Activated T-cell treated with anti-CD3 and anti-CD28 coated beads for 4 hours (primary cell): Measurements from ENCODE around the gene EFNA3.

Experiments
- DNase-seq: peaks from one replicate; pipeline ENCODE4 v3.0.0-alpha.2; 2020

EFNA3 gene

DNA sequence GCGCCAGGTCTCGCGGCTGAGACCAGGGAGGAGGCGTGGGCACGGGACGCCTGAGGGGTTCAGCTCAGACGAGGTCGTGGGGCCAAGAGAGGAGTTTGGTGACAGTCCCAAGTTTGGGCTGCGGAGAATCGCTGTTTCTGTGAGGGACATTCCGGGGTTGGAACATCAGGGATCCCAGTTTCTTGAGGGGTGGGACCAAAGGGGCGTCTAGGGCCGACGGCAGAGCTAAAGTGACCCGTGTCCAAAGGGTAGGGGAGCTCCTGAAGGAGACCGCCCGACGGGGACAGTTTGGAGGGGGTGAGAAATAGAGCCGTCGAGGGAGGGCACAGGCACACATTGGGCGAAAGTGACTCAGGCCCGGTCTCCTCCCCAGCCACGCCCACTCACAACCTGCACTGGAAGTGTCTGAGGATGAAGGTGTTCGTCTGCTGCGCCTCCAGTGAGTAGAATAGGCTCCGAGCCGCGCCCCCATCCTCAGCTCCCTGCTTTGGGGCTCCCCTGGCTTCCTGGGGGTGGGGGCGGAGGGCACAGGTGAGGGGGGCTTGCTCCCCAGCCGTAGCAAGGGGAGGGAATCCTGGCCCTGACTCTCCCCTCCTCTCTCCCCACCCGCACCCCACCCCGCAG, 7.0 kb downstream of the EFNA3 start:
- peak; percentile 77 for DNase-seq

DNA sequence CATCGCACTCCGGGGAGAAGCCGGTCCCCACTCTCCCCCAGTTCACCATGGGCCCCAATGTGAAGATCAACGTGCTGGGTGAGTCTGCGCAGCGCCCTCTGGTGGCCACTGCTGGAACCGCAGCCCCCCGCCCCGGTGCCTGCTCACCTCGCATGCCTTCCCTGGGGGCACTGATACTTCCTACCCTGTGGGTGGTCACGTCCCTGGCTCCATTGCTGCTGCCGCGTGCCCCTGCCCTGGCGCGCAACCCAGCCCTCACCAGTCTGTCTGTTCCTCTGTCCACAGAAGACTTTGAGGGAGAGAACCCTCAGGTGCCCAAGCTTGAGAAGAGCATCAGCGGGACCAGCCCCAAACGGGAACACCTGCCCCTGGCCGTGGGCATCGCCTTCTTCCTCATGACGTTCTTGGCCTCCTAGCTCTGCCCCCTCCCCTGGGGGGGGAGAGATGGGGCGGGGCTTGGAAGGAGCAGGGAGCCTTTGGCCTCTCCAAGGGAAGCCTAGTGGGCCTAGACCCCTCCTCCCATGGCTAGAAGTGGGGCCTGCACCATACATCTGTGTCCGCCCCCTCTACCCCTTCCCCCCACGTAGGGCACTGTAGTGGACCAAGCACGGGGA, 7.6 kb downstream of the EFNA3 start:
- peak; percentile 64 for DNase-seq

DNA sequence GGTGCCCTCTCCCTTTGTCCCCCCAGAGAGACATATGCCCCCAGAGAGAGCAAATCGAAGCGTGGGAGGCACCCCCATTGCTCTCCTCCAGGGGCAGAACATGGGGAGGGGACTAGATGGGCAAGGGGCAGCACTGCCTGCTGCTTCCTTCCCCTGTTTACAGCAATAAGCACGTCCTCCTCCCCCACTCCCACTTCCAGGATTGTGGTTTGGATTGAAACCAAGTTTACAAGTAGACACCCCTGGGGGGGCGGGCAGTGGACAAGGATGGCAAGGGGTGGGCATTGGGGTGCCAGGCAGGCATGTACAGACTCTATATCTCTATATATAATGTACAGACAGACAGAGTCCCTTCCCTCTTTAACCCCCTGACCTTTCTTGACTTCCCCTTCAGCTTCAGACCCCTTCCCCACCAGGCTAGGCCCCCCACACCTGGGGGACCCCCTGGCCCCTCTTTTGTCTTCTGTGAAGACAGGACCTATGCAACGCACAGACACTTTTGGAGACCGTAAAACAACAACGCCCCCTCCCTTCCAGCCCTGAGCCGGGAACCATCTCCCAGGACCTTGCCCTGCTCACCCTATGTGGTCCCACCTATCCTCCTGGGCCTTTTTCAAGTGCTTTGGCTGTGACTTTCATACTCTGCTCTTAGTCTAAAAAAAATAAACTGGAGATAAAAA, 8.4 kb downstream of the EFNA3 start:
- DNase-seq, result no peak

DNA sequence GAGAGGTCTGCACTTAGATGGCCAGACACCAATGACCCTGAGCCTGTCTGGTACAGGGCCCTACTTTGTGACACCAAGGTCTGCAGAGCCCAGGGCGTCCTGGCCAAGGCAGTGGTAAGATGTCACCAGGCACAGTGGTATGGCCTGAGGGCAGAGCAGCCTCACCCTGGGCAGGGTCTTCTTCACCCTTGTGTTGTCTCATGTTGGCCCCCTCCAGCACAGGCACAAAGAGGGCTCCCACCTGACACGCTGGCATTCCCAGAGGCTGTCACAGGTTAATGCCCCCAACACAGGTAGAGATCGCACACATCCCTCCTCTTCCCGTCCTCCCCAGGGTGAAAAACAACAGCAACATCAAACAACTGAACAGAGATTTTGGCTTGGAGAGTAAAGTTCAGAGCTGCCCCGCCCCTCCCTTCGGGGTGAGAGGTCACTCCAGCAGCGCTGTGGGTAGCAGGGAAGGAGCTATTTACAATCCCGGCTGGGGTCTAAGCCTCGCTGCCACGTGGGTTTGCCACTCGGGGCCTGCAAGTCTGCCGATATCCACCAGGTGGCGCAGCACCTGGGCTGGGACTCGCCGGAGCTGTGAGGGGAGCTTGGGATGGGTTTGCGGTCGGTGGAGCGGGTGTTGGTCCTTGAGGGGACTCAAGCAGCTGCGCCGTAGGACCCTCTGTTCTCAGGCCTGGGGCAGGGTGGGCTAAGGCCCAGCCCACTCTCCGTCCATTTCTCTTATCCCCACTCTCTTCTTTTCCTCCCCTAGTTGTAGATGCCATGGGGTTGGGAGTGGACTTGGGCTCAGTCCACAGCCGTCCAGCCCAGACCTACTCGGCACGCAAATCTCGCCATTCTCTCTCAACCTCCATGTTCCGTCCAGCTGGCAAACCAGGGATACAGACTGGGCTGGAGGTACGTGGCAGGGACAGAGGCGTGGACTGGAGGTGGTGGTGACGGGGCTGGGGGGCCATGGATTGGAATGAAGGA, 12.7 kb downstream of the EFNA3 start:
- peak; percentile 81 for DNase-seq

DNA sequence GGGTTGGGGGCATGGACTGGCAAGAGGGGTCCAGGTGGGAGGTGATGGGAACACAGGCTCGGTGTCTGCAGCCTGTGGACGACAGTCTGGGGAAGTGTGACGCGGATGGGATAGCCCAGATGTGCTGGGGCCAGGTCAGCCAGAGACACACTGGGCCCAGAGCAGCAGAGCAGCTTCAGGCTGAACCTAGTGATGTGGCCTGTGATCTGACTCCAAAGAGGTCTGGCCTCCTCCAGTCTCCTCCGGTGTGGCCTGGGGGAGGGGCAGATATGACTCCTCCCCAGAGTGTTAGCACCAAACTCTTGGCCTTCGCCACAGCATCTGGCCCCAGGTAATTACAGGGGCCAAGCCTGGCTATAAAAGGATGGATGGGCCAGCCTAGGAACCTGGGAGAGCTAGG, 13.5 kb downstream of the EFNA3 start:
- no peak for DNase-seq

DNA sequence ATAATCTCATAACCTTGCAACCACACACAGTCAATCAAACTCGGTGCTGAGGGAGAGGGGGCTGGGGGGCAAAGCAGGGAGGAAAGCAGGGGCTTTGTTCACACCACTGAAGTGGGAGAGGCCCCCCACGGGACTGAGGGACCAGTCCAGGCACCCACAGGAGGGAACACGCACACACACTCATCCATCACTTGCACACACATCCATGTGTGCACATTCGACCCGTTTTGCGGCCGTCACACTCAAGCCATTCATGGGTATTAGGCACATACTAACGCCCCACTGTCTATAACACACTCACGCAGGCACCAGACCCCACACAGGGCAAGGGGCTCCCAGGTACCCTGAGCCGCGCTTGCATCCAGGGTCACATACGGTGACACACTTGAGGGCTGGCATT, 14.0 kb downstream of the EFNA3 start:
- no peak for DNase-seq

DNA sequence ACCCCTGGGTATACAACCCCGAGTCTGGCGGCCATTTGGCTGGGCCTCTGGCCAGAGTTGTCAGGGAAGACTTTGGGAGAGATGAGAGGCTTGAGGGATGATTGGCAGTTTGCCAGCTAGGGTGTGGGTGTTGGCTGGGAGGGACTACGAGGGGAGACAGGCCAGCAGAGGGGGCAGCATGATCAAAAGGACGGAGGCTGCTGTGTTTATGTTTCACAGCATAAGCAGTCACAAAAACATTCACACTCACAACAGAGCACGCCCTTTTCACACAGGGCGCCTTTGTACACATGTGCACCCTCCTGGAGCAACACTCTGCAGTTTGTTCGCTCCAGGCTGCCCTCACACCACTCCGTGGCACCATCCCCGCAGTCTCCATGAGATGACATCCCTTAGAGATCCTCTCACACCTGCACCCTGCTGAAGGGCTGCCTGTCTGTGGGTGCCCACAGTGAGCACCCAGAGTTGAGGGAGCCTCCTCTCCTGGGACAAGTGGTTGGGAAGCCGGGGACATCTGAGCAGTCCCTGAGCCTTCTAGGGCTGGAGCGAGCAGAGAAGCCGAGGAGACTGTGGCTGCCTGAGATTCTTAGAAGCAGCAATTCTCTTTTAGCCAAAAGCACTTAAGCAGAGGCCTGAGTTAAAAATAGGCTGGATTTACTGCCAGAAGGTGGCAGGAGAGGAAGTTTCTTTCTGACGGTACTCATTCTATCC, 15.4 kb downstream of the EFNA3 start:
- no peak for DNase-seq

DNA sequence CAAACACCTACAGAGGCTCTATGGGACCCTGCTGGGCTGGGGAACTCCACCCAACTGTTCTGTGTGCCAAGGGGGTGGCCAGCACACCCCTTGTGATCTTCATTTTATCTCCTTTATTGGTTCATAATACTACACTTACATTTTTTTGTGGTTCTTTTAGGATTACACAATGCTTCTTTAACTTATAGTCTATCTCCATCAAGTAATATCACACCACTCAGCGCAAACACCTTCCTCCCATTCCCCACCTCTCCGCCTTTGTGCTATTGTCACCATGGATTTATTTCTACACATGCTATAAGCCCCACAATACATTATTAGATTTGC, 15.9 kb downstream of the EFNA3 start:
- no peak for DNase-seq

DNA sequence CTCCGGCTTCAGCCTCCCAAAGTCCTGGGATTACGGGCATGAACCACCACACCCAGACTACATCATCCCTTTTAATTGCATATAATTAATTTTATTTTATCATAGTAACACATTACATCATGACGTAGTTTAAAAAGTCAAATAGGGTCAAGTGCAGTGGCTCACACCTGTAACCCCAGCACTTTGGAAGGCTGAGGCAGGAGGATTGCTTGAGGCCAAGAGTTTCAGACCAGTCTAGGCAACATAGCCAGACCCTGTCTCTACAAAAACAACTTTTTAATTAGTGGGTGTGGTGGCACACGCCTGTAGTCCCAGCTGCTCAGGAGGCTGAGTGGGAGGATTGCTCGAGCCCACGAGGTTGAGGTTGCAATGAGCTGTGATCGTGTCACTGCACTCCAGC, 20.7 kb downstream of the EFNA3 start:
- no peak for DNase-seq

DNA sequence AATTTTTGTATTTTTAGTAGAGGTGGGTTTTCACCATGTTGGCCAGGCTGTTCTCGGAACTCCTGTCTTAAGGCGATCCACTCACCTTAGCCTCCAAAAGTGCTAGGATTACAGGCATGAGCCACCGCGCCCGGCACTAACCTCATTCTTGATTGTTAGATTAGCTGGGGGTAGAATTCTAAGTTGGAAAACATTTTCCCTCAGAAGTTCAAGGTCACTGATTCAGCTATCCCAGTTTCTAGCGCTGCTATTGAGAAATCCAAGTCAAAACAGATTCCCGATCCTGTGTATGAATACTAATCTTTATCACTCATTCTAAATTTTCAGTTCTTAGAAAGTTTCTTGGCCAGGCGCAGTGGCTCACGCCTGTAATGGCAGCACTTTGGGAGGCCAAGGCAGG, 24.7 kb downstream of the EFNA3 start:
- DNase-seq, result no peak

DNA sequence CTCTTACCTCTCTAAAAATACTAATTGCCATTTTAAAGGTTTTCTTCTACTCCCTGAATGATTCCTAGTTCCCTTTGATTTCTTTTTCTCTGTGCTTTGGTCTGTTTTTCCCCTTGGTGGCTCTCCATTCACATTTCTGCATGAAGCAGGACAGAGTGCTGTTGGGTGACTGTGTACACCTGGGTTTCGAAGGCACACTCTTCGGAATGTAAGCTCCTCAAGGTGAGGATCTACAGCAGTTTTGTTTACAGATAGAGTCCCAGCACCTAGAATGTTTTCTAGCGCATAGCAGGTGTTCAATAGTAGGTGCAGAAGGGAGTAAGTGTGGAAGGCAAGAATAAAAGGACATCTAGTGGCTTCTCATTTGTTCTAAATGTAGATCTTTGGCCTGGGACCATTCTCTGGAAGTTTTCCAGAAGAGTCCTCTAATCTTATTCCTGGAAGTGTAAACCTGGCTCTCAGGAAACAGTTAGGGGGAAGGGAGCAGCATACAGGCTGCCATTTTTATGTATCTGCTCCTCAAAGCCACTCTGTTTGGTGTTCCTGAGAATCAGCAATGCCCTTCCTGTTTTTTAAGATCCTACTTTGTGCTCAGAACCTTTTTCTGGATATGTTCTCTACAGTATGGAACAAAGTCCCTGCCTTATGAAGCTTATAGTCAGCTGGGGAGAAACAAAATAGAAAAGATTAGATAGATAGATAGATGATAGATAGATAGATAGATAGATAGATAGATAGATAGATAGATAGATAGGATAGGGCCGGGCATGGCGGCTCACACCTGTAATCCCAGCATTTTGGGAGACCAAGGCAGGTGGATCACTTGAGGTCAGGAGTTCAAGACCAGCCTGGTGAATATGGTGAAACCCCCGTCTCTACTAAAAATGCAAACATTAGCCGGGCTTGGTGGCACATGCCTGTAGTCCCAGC, 26.2 kb downstream of the EFNA3 start:
- no peak for DNase-seq

DNA sequence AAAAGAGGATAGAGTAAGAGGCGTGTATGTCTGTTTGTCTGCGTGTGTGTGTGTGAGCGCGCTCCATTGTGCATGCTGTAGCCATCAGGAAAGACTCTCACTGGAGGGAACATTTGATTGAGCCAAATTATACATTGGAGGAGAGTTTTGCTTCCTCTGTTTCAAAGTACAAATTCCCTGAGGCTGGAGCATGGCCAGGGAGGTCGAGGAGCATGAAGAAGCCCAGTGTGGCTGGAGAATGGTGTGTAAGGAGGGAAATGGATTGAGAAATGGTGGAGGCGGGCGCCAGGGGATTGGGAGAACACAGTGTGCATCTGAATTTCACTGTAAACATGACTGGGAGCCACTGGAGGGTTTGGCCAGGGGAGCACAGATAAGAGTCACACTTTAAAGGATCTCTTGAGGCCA, 27.0 kb downstream of the EFNA3 start:
- no peak for DNase-seq

DNA sequence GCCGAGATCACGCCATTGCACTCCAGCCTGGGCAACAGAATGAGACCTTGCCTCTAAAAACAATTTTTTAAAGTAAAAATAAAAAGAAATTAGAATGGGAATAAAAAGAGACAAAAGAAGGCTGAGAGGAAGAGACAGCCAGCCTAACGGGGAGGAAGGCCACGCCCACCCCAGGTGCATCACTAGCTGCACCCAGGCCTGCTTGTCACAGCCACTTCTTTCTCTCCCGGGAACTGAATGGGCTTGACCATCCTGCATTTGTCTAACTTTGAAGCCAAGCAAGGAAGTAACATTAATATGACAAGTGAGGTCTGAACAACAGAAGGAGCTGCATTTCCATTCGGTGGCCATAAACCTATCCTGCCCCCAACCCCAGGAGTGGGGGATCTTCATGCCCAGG, 28.2 kb downstream of the EFNA3 start:
- DNase-seq, result no peak

DNA sequence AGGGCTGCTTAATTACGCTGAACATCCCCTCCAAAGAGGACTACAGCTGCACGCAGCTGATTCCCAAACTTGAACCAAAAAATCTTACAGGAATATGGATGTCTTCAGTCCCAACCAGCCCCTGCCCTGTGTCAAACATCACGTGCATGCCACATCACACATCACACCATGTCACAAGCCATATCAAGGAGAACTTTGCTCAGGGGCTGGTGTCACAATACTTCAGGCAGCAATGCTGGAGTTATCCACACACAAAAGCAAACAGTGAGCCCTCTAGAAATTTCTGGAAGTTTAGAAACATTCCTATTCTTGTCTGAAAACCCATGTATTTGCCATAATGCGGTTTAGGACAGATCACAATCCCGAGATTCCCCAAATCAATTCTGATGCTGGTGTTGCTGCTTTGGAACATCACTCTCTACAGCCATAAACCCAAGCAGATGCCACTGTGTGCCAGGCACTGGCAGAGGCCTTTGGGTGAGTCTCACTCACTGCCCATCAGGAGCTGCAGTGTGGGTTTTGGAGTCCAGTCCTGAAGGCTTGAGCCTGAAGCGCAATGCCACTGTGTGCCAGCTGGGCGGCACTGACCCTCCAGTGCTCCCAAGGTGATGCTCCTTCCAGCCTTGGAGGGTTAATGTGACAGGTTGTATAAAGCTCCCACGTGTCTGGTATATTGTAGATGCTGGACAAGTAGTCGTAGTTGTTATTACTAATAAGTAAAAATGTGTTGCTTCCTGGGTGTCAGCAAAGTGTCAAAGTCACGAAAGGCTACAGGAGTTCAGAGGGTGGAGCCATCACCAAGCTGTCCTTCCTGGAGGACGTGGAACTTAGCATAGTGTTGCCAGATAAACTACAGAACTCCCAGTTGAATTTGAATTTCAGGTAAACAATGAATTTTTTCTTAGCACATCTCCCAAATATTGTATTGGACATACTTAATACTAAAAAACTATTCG, 28.9 kb downstream of the EFNA3 start:
- DNase-seq, result no peak

DNA sequence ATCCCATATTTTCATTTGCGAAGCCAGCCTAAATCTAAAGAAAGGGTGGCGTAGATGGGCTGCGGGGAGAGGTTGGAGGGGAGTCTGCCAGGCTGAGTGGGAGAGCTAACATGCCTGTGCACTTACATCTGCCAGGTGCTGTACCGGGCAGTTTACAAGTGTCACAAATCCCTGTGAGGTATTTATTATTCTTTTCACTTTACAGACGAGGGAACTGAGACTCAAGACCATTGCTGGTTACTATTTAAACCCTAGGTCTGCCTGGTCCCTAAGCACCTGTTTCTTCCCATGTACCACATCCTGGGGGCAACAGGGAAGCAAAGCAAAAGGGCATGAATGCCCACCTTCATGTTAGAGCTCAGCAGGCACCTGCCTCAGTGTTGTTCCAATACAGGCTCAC, 29.7 kb downstream of the EFNA3 start:
- no peak for DNase-seq

DNA sequence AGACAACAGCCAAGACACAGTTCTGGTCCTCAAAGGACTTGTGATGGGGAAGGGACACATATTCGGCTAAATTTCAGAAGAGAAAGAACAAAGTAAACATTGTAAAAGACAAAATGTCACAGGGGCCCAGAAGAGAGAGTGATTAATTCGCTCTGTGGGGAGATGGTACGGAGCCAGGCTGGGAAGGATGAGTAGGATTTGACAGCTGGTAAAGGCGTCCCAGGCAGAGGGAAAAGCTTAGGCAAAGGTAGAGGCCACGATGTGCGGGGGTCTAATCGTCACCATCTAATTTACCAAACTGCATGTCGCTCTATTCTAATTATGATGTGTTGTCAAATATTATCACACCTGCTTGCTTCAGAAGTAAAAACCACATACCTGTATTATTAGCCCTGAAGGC, 31.7 kb downstream of the EFNA3 start:
- DNase-seq, result no peak

DNA sequence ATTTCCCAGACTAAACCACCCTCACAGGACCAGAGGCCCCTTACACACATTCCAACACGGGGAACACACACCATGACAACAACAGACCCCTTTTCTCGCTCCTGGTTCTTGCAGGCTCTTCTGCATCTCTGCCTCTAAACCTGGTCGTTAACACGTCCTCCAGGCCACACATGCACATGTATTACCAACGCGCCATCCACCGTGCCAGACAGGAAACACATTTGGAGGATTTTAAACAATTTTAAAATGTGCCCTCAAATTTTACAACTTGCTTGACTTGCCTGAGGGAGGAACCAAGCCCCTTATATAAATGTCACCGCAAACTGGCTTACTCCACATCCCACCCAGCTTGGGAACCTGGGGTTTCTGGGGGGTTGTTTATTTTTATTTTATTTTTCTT, 32.2 kb downstream of the EFNA3 start:
- no peak for DNase-seq

DNA sequence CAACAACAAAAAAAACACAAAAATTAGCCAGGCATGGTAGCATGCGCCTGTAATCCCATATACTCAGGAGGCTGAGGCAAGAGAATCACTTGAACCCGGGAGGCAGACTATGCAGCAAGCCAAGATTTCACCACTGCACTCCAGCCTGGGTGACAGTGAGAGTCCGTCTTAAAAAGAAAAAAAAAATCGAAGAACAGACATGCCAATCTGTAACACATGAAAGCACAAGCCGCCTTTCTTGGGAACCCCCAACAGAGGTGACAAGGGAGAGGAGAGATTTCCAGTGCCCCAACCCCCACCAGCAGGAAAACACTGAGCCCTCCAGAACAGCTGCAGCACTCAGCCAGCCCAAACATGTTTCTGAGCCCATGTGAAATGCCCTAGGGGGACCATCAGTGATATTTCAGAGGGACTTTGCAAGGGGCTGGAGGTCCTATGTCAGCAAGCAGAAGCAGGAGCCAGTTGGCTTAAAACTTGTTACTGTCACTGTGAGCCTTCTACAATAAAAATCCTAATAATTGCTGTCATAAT, 34.9 kb downstream of the EFNA3 start:
- DNase-seq, result no peak

DNA sequence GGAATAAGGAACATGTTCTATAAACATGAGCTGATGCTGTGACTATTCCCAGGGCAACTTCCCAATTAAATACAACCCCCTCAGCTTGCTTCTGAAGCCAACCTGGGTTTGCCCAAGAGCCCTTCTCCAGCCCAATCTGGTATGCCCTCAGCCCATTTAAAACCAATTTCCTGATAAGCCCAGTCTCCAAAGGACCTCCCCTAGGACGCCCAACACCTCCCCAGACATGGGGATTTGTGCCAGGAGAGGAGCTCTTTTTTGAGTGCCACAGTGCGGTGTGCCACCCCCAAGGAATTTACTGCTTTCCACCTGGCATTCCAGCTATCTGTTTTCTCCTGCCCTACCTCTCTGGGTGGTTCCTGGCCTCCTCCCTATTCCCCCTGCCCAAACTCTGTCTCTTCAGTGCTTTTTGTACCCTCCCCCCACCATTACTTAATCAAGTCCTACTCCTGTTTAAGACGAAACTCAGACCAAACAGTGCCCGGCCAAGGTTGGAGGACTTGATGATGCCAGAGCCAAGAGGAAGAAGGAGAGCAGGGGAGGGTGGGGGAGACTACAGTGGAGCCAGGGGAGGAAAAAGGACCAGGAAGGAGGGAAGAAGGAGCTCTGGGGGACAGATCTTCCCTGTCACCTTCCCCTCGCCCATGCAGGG, 37.6 kb downstream of the EFNA3 start:
- DNase-seq, result no peak

DNA sequence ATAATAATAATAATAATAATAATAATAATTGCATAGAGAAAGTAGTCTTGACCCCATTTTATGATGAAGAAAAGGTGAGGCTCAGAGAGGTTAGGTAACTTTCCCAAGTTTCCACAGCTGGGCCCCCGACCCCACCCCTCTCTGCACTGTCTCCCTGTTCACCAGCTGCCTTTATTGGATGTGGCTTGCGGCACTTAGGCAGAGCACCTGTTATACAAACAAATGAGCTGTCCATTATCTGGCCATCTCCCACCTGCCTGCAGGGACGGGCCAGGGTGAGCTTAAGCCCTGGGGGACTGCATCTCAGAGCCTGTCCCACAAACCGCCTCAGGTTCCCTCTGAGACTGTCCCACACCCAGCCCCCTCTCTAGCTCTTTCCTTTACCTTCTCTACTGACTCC, 39.0 kb downstream of the EFNA3 start:
- no peak for DNase-seq
